Esophagus mucosa (tissue), 1 donor: ENCODE measurements around the gene OR5AN1. TPM values are rescaled to one million over a fixed set of nuclear protein-coding genes. Genes with fewer than 3 reads are reported as not detected.
"Not testable (repeated sequence)": the region's sequence is repeated elsewhere in the genome, so short reads cannot be mapped to it uniquely, and the experiment has no call there.

Experiments
- ATAC-seq: fragments of 200-7000 bp; cut with Tn5 transposase; one replicate; pipeline ENCODE4 v1.9.1; 2020
- total RNA-seq: library from RNA; stranded (reverse); gene quantifications from one replicate; pipeline ENCODE4 v1.2.4, GENCODE V29; 2023
- donor health status: DM: yes; HTN: yes; CAD: no.

Gene OR5AN1, protein sequence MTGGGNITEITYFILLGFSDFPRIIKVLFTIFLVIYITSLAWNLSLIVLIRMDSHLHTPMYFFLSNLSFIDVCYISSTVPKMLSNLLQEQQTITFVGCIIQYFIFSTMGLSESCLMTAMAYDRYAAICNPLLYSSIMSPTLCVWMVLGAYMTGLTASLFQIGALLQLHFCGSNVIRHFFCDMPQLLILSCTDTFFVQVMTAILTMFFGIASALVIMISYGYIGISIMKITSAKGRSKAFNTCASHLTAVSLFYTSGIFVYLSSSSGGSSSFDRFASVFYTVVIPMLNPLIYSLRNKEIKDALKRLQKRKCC
- not detected for total RNA-seq

DNA sequence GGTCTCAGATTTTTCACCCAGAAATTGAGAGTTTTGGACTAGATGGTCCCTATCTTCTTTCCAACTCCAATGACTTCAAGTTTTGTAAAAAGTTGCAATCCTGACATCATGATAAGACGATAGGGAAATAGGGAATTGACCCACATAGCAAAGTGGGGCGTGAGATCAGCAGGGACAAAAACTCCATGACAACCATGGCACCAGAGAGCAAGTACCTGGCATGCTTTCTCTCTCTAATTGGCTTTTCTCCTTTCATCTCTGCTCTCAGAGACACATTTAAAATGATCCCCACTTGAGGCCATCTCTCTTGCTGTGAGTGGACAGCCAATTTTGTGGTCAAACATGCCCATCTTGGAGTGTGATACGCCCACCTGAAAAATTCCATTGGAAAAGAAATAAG lies at the start of gene OR5AN1:
Gene OR5AN1 (plus strand): TSS at position 301 of the 400 bp plus-strand sequence. CDS start 5,564 bp downstream, outside the sequence.
- no peak for ATAC-seq

GRCh38 chr11:59335001-59335400 lies 23.7 kb upstream of the OR5AN1 start:
- ATAC-seq, result no peak

- no peak for ATAC-seq
Measured at GRCh38 chr11:59336176-59336575, 22.5 kb upstream of the OR5AN1 start.

DNA sequence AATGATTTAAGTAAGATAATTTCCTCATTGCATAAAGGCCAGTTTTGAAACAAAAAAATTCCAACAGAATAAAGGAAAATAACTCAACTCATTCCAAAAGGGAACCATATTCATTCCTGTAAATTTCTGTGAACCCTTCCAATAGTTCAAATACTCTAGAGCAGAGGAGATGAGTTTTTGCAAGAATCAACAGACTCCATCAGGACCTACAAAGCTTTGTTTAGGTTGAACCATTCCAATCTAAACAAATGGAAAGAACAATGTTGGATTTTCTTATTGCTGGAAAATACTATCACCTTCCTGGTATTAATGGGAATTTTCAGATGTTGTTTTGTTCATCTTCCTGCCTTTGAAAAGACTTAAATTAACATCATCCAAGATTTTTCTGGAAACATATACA lies 21.8 kb upstream of the OR5AN1 start:
- no peak for ATAC-seq

- not testable (repeated sequence) for ATAC-seq
Measured at GRCh38 chr11:59349657-59350056, 9.0 kb upstream of the OR5AN1 start.

DNA sequence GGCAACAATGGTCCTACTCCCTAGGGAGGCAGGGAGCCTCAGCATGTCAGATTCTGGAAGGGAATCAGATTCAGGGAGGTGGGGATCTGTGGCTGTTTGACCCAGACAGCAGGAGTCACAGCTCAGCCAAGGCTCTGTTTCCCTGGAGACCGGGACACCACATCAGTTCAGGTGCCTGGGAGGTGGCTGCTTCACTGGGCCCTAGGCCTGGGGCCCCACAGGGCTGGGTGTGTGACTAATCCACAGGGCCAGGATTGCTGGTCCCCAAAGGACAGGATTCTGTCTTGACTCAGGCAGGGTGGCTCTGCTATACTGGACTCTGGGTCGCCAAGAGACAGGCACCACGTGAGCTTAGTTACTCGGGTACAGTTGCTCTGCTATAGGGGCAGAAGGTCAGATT lies 3.5 kb upstream of the OR5AN1 start:
- no peak for ATAC-seq

DNA sequence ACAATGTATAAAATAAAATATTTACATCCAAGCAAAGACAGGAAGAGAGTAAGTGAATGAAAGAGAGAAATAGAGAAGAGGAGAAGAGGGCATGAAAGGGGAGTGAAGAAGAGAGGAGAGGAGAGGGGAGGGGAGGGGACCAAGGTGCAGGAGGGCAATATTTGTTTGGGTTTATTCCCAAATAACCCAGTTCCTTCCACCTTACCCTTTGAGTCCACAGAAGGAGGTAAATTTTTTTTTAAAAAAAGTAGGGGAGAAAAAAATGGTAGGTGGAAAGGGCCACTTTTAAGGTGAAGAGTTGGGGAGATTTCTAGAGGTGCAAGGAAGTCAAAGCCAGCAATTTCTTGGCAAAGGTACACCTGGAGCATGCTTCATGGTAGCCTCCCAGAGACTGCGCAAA lies 2.1 kb upstream of the OR5AN1 start:
- ATAC-seq, result no peak

DNA sequence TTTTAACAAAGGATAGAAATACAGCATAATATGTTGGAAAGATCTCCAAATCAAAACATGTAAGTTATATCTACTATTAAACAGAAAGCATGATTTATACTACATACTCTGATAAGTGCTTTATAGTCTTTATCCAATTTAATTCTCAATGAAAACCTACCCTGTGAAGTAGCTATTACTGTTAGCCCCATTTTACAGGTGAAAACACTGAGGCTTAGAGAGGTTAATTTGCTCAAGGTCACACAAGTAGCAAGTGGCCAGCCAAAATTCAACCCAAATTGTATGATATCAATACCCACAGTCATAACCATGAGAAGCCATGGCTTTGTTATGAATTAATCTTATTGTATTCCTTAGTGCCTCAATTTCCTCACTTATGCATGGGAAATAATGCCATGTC lies 675 bp upstream of the OR5AN1 start:
- ATAC-seq, result no peak

- ATAC-seq, result no peak
Measured at GRCh38 chr11:59365232-59366018, 6.7 kb downstream of the OR5AN1 start.

- ATAC-seq, result no peak
Measured at GRCh38 chr11:59368238-59369022, 9.7 kb downstream of the OR5AN1 start.

DNA sequence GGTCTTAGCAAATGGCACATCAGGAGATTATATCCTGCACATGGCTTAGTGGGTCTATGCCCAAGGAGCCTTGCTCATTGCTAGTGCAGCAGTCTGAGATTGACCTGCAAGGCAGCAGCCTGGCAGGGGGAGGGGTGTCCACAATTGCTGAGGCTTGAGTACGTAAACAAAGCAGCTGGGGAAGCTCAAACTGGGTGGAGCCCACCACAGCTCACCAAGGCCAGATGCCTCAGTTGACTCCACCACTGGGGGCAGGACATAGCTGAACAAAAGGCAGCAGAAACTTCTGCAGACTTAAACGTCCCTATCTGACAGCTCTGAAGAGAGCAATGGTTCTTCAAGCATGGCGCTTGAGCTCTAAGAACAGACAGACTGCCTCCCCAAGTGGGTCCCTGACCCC lies 13.6 kb downstream of the OR5AN1 start:
- not testable (repeated sequence) for ATAC-seq

GRCh38 chr11:59380263-59381059 lies 21.8 kb downstream of the OR5AN1 start:
- no peak for ATAC-seq

- ATAC-seq, result no peak
Measured at GRCh38 chr11:59394186-59394585, 35.5 kb downstream of the OR5AN1 start.

DNA sequence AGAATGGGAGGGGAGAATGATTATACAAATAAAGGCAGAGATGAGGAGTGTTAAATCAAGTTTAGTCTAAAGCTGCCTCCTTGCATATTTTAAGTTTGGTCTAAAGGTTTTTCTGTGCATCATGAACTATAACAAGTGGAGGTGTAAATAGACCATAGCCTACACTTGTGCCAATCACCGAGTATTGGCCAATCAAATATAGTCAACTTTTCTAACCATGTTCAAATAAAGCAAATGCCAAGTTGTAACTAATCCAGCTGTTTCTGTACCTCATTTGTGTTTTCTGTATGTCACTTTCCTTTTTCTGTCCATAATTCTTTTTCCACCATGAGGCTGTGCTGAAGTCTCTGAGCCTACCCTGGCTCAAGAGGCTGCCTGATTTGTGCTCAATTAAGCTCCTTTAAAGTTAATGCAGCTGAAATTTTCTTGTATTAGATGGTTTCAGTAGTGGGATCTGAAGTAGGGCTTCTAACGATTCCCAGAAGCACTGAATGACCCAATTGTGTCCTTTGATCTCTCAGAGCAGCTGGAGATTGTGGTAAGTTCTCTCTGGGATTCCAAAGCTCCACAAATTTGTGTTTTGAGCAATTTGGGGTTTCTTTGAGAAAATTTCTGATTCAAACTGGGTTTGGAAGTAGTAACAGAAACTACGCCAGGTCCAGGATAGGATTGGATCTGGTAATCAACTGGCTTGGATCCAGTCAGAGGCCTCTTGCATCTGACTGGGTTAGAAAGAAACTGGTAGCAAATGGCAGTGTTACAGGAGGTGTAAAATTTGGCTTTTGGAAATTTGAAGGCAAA lies 42.0 kb downstream of the OR5AN1 start:
- no peak for ATAC-seq

- ATAC-seq, result no peak
Measured at GRCh38 chr11:59401262-59401552, 42.5 kb downstream of the OR5AN1 start.

- no peak for ATAC-seq
Measured at GRCh38 chr11:59403546-59403945, 44.9 kb downstream of the OR5AN1 start.

DNA sequence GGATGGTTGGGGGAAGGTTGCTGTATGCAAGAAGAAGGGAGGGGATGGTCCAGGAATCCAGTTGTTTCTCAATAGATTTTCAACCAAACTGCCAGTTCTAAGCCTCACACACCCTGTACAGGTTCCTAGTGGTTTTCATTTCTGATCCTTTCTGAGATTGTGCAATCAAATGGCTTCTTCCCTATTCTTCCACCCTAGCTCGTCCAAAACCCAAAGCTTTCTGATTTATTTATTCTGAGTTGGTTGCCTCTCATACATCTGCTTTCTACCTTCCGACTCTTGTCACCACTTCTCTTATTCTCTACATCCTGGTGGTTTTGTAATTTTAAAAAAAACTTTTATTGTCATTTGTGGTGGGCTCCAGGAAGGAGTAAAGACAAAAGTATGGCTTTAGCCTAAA lies 55.0 kb downstream of the OR5AN1 start:
- no peak for ATAC-seq

DNA sequence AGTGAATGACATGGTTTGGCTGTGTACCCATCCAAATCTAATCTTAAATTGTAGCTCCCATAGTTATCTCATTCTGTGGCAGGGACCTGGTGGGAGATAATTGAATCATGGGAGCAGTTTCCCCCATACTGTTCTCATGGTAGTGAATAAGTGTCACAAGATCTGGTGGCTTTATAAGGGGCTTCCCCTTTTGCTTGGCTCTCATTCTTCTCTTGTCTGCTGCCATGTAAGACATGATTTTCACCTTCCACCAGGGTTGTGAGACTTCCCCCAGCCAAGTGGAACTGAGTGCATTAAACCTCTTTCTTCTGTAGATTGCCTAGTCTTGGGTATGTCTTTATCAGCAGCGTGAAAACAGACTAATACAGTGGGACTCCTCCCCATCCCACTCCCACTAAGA lies 56.4 kb downstream of the OR5AN1 start:
- no peak for ATAC-seq

- no peak for ATAC-seq
Measured at GRCh38 chr11:59416613-59417012, 57.9 kb downstream of the OR5AN1 start.

GRCh38 chr11:59417023-59417422 lies 58.3 kb downstream of the OR5AN1 start:
- ATAC-seq, result no peak

DNA sequence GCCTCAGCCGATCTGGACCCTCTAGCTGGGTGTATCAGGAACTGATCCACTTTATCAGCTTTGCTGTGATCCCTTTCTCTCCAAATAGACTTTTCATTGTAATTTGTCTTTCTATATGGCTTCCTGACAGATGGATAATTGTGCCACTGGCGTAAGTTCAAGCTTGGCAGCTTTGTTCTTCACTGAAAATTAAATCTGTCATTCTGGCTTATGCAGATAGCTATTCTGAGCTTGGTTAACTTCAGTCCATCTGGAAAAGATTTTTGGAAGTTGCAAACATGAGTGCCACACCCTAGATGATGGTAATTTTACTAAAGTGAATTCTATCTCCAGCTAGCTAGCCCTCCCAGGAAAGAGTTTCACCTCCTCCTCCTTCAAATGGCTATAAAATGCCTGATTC lies 59.5 kb downstream of the OR5AN1 start:
- no peak for ATAC-seq
